ENCODE results near the gene TOMM40. TPM values are rescaled to one million over a fixed set of nuclear protein-coding genes. Genes with fewer than 3 reads are reported as not detected.

TOMM40 gene
- total and polyA plus RNA-seq, 2 of the 13 experiments (the other 11 are each of a cell fraction or from before 2014, with no cell fraction given): 72.0 to 110 TPM

GRCh38 chr19:44903602-44904425, 12.8 kb downstream of the TOMM40 start (continued):
- TF ChIP-seq HNRNPK (IDR thresholded peaks at IDR 0.05; ENCODE audit: low read depth, low read length, poor library complexity, severe bottlenecking): no peak
- no peak for TF ChIP-seq ZNF468 (CRISPR knock-in tag; IDR thresholded peaks at IDR 0.05)
- no peak for TF ChIP-seq PCBP1 (IDR thresholded peaks at IDR 0.05; ENCODE audit: borderline replicate concordance, low read depth, low read length)
- no peak; the same call in 1 of the 2 replicates for TF ChIP-seq ADNP (CRISPR knock-in tag; IDR thresholded peaks at IDR 0.05)
- TF ChIP-seq PHB2 (IDR thresholded peaks at IDR 0.05; ENCODE audit: partially characterized antibody): no peak
- no peak; the same call in 1 of the 2 replicates for TF ChIP-seq ZNF136 (CRISPR knock-in tag; IDR thresholded peaks at IDR 0.05; ENCODE audit: low read depth)
- peak; percentile 84; the same call in 1 of the 2 replicates for TF ChIP-seq SKIL (CRISPR knock-in tag; IDR thresholded peaks at IDR 0.05; ENCODE audit: borderline replicate concordance)
- TF ChIP-seq ZNF619 (CRISPR knock-in tag; IDR thresholded peaks at IDR 0.05): no peak
- TF ChIP-seq MYC (CRISPR knock-in tag; IDR thresholded peaks at IDR 0.05; ENCODE audit: borderline replicate concordance): peak; percentile 67; the same call in 1 of the 2 replicates
- no peak for TF ChIP-seq ZNF576 (CRISPR knock-in tag; IDR thresholded peaks at IDR 0.05)
- no peak for TF ChIP-seq ATRX (CRISPR knock-in tag; IDR thresholded peaks at IDR 0.05; ENCODE audit: borderline replicate concordance)
- no peak; the same call in 1 of the 2 replicates for TF ChIP-seq DR1 (CRISPR knock-in tag; IDR thresholded peaks at IDR 0.05)
- no peak for TF ChIP-seq ZNF282 (IDR thresholded peaks at IDR 0.05; ENCODE audit: partially characterized antibody)
- TF ChIP-seq ZNF891 (CRISPR knock-in tag; IDR thresholded peaks at IDR 0.05): peak; percentile 75; the same call in 1 of the 2 replicates
- TF ChIP-seq ZNF18 (CRISPR knock-in tag; IDR thresholded peaks at IDR 0.05; ENCODE audit: insufficient replicate concordance): peak; percentile 85
- peak; percentile 30; the same call in 1 of the 2 replicates for TF ChIP-seq PPARG (CRISPR knock-in tag; conservative IDR thresholded peaks at IDR 0.05)
- peak; percentile 88; the same call in 1 of the 2 replicates for TF ChIP-seq ZNF670 (CRISPR knock-in tag; IDR thresholded peaks at IDR 0.05; ENCODE audit: borderline replicate concordance)
- TF ChIP-seq ELF1 (CRISPR knock-in tag; IDR thresholded peaks at IDR 0.05): peak; percentile 46; the same call in 1 of the 2 replicates
- TF ChIP-seq ZSCAN22 (CRISPR knock-in tag; IDR thresholded peaks at IDR 0.05): peak; percentile 67; the same call in 1 of the 2 replicates

All from HepG2 (cell line).